Endothelial cell of umbilical vein (primary cell): ENCODE measurements around the gene CERCAM. TPM values are rescaled to one million over a fixed set of nuclear protein-coding genes. Genes with fewer than 3 reads are reported as not detected.

Experiments
- BruUV-seq: library from RNA; stranded (reverse); fragments of 400-500 nt; replicated peaks from 2 replicates; lab custom pipeline; 2021; lab: Mats Ljungman, UMichigan
- CTCF ChIA-PET: fragments of 300-600, 350-600 bp; sonication (Branson Sonifier 250); formaldehyde crosslinking; loops from one replicate; lab custom pipeline; 2021; ENCODE audit warnings: antibody characterized with exemption, inconsistent platforms; lab: Charles Lee
- POLR2A ChIA-PET: fragments of 300-600, 350-600 bp; sonication (Branson Sonifier 250); formaldehyde crosslinking; loops from one replicate; lab custom pipeline; 2021; ENCODE audit warnings: antibody characterized with exemption, inconsistent platforms; lab: Charles Lee
- DNase-seq: peaks from one replicate; pipeline ENCODE4 v3.0.0-alpha.2; 2011; ENCODE audit warnings: low read depth, low spot score
- FAIRE-seq: peaks from 2 replicates; lab custom pipeline; 2011; peaks lifted over from hg19 to GRCh38; lab: Jason Lieb, UNC
- H2AFZ ChIP-seq: 2 replicates; pipeline ENCODE4 v1.6.0; 2012; ENCODE audit warnings: low read depth, low read length, control low read depth, inconsistent platforms
- H3K27ac ChIP-seq: 2 replicates; pipeline ENCODE4 v1.5.1; 2011; ENCODE audit warnings: low read depth, mild to moderate bottlenecking, control low read depth, low read length, moderate library complexity; ENCODE audit not compliant: insufficient read depth
- H3K27me3 ChIP-seq, 2 experiments: 2 replicates each; pipeline versions ENCODE4 v1.6.0 to v1.6.1; 2011; ENCODE audit warnings: low read length in 2 of 2, mixed read lengths in 1 of 2; ENCODE audit not compliant: control insufficient read depth in 2 of 2, insufficient read depth in 2 of 2
- H3K36me3 ChIP-seq, 2 experiments: 2 replicates in 1 of 2; 3 replicates in 1 of 2; pipeline ENCODE4 v1.5.1; 2011; ENCODE audit warnings: low read length in 2 of 2, mild to moderate bottlenecking in 1 of 2, moderate library complexity in 1 of 2; ENCODE audit not compliant: control insufficient read depth in 2 of 2, insufficient read depth in 2 of 2; ENCODE audit errors: extremely low read depth in 1 of 2
- H3K4me1 ChIP-seq: 3 replicates; pipeline ENCODE4 v1.5.1; 2011; ENCODE audit warnings: mild to moderate bottlenecking, low read length; ENCODE audit not compliant: control insufficient read depth, insufficient read depth; ENCODE audit errors: extremely low read depth
- H3K4me2 ChIP-seq: 2 replicates; pipeline ENCODE4 v1.6.1; 2011; ENCODE audit warnings: low read length, control low read depth, mixed read lengths; ENCODE audit not compliant: insufficient read depth
- H3K4me3 ChIP-seq, 3 experiments: fragments of 200-600 bp in 1 of 3; sonication (generic), shearing (Covaris generic) in 1 of 3; replicated peaks in 1 of 3; 2 replicates each; pipeline ENCODE4 v1.5.1; 2011 to 2016; ENCODE audit warnings: control low read depth in 3 of 3, low read length in 3 of 3, mild to moderate bottlenecking in 2 of 3, inconsistent platforms in 1 of 3, low read depth in 1 of 3, moderate library complexity in 1 of 3; ENCODE audit not compliant: insufficient read depth in 1 of 3
- H3K79me2 ChIP-seq: 2 replicates; pipeline ENCODE4 v1.6.0; 2012; ENCODE audit warnings: low read length, inconsistent platforms; ENCODE audit not compliant: control insufficient read depth, insufficient read depth
- H3K9ac ChIP-seq: replicated peaks from 2 replicates; pipeline ENCODE3; 2011; ENCODE audit warnings: low read length, control low read depth; ENCODE audit not compliant: insufficient read depth; ENCODE audit errors: extremely low read depth
- H3K9me1 ChIP-seq: replicated peaks from 3 replicates; pipeline ENCODE4 v1.6.0; 2011; ENCODE audit warnings: mild to moderate bottlenecking, low read length; ENCODE audit not compliant: control insufficient read depth, insufficient read depth; ENCODE audit errors: extremely low read depth
- H3K9me3 ChIP-seq: replicated peaks from 2 replicates; pipeline ENCODE4 v1.5.1; 2012; ENCODE audit warnings: low read length, inconsistent platforms; ENCODE audit not compliant: control insufficient read depth, insufficient read depth
- H4K20me1 ChIP-seq: replicated peaks from 2 replicates; pipeline ENCODE3; 2011; ENCODE audit warnings: mild to moderate bottlenecking, low read length; ENCODE audit not compliant: control insufficient read depth, insufficient read depth; ENCODE audit errors: extremely low read depth
- CTCF ChIP-seq, 2 donors: IDR thresholded peaks; 1 replicate in 1 of 2; 2 replicates in 1 of 2; pipeline ENCODE4 v1.5.1; 2011; ENCODE audit warnings: low read length in 2 of 2, mild to moderate bottlenecking in 2 of 2, moderate library complexity in 2 of 2, control low read depth in 1 of 2, inconsistent platforms in 1 of 2, low read depth in 1 of 2; ENCODE audit not compliant: insufficient read depth in 1 of 2; ENCODE audit errors: extremely low read depth in 1 of 2
- EZH2 ChIP-seq: IDR thresholded peaks from 2 replicates; pipeline ENCODE4 v1.6.1; 2012; ENCODE audit warnings: borderline replicate concordance, low read depth, mild to moderate bottlenecking, moderate library complexity, low read length, inconsistent platforms; ENCODE audit not compliant: severe bottlenecking
- FOS ChIP-seq: IDR thresholded peaks from 2 replicates; pipeline ENCODE4 v1.6.1; 2011; ENCODE audit warnings: mild to moderate bottlenecking, low read length, moderate library complexity, borderline replicate concordance; ENCODE audit not compliant: insufficient read depth
- GATA2 ChIP-seq: IDR thresholded peaks from 2 replicates; pipeline ENCODE4 v1.7.0; 2011; ENCODE audit warnings: low read depth, mild to moderate bottlenecking, moderate library complexity, mixed read lengths, low read length; ENCODE audit not compliant: insufficient read length, insufficient read depth
- JUN ChIP-seq: IDR thresholded peaks from 2 replicates; pipeline ENCODE4 v1.6.1; 2011; ENCODE audit warnings: borderline replicate concordance, low read depth; ENCODE audit not compliant: insufficient read length, insufficient read depth
- POLR2A ChIP-seq: IDR thresholded peaks from 2 replicates; pipeline ENCODE4 v1.6.1; 2012; ENCODE audit warnings: low read depth, mild to moderate bottlenecking, control low read depth, low read length
- POLR2AphosphoS5 ChIP-seq: IDR thresholded peaks from 2 replicates; pipeline ENCODE4 v1.6.1; 2012; ENCODE audit warnings: low read depth, mild to moderate bottlenecking, control low read depth, low read length, moderate library complexity; ENCODE audit not compliant: insufficient read depth
- dilution Hi-C: fragments of 300-500 bp; cut with MboI; formaldehyde crosslinking; loops from one replicate; pipeline ENCODE4 v1.15.0; 2019; ENCODE audit warnings: low sequenced_read_pairs; ENCODE audit not compliant: extremely low pct_ligation_motif_present
- intact Hi-C: fragments of 100-400 bp; cut with micrococcal nuclease; formaldehyde crosslinking; loops from one replicate; pipeline ENCODE4 v1.10.0; 2022
- polyA plus RNA-seq, 4 experiments: library from polyadenylated mRNA; depleted of rRNA in 3 of 4; stranded (reverse) in 3 of 4; unstranded in 1 of 4; fragments of >200 nt; gene quantifications; 2 replicates each; pipeline versions ENCODE4 v1.2.1 to v1.2.3, GENCODE V29; 2011 to 2012; ENCODE audit warnings: missing spikeins in 1 of 4
- total RNA-seq: library from RNA; stranded (reverse); gene quantifications from 2 replicates; pipeline ENCODE4 v1.2.3, GENCODE V29; 2021
- TF ChIP-seq, protein P1 (sequence below): IDR thresholded peaks from 2 replicates; pipeline ENCODE4 v1.6.1; 2011; ENCODE audit not compliant: insufficient read depth, insufficient read length

Gene CERCAM
- total and polyA plus RNA-seq, 2 donors (not counting 3 experiments of a cell fraction or from before 2014, with no cell fraction given) = 47.9 to 77.8 TPM

DNA sequence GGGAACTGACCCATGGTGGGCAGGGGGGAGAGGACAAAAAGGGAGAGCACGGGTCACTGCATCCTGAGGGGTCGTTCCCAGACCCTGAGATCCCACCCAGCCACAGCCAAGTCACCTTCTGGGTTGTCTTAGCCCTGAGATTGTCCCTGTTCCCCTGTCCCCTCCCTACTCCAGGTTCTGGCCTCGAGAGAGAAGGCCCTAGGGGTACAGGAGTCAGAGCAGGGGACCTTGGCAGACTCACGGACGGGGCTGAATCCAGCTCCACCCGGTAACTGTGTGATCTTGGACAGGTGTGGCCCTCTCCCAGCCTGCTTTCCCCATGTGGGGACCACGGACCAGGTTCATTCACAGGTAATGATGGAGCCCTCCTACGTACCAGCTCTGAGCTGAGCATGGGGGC is 11.2 kb upstream of the CERCAM start:
- Histone ChIP-seq H2AFZ (no peak overlapping the region), H3K36me3 (no peaks in the 10 kb centered on the region), H3K9me3 (no peaks in the 10 kb centered on the region), H3K9me1 (no peaks in the 10 kb centered on the region), H4K20me1 (no peaks in the 10 kb centered on the region), H3K9ac (no peak overlapping the region), H3K27ac (no peak overlapping the region), H3K79me2 (no peaks in the 10 kb centered on the region), H3K4me3 (no peak overlapping the region), H3K4me1 (no peaks in the 10 kb centered on the region), H3K27me3 (peaks cover 2% of the 10 kb centered on the region in 2 experiments), H3K4me2 (no peak overlapping the region)
- CTCF ChIA-PET = interaction anchor here (1.1 to 7.4 kb wide), 11 partner anchors 8 to 114 kb away, joined by 3 to 108 read pairs (median 9); partner anchors contain the start of genes CERCAM and URM1
- FAIRE-seq (no peak), DNase-seq (no peak)
- intact Hi-C loops (no loop called here), dilution Hi-C loops (no loop called here)
- BruUV-seq = no TSS peak
- POLR2A ChIA-PET = no interaction called here
- TF ChIP-seq, protein P1, sequence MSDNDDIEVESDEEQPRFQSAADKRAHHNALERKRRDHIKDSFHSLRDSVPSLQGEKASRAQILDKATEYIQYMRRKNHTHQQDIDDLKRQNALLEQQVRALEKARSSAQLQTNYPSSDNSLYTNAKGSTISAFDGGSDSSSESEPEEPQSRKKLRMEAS = no peak
- TF ChIP-seq JUN = no peak
- no peak for TF ChIP-seq FOS
- no peak for TF ChIP-seq GATA2

DNA sequence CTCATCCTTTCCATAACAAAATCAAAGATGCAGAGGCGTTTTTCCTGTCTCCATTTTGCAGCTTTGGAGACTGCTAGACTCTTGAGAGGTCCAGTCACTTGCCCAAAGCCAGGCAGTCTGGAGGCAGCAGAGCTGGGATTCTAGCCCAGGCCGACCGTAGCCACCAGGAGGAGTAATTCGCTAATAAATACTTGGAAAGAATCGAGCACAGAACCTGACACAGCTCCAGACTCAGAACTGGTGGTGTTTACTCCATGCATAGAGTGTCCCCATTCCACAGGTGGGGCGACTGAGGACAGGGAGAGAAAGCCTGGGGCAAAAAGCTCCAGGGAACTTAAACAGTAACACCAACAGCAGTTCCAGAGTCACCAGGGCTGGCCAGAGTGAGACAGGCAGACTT is 10.7 kb upstream of the CERCAM start:
- intact Hi-C loops = no loop called here
- no peak overlapping the region for H3K4me3 ChIP-seq
- dilution Hi-C loops = no loop called here
- no peaks in the 10 kb centered on the region for H3K79me2 ChIP-seq
- no peak overlapping the region for H3K27ac ChIP-seq
- no peaks in the 10 kb centered on the region for H3K36me3 ChIP-seq
- peak; percentile 20 to 22 for TF ChIP-seq CTCF (IDR thresholded peaks at IDR 0.05; ENCODE audit: extremely low read depth in 1 of 2, insufficient read depth in 1 of 2, low read depth in 1 of 2, low read length in 2 of 2)
- no peak for TF ChIP-seq POLR2AphosphoS5
- no peak for TF ChIP-seq FOS
- no peak for TF ChIP-seq POLR2A
- no peak for TF ChIP-seq EZH2
- no peak for TF ChIP-seq GATA2
- no TSS peak for BruUV-seq
- H3K4me1 ChIP-seq = no peaks in the 10 kb centered on the region
- CTCF ChIA-PET = interaction anchor here (1.1 to 7.4 kb wide), 11 partner anchors 9 to 115 kb away, joined by 3 to 108 read pairs (median 9); partner anchors contain the start of genes CERCAM and URM1
- peaks cover 2% of the 10 kb centered on the region in 2 experiments for H3K27me3 ChIP-seq
- H3K4me2 ChIP-seq = no peak overlapping the region
- DNase-seq (no peak), FAIRE-seq (no peak)
- H3K9ac ChIP-seq = no peak overlapping the region
- H2AFZ ChIP-seq = no peak overlapping the region
- no peaks in the 10 kb centered on the region for H3K9me1 ChIP-seq
- POLR2A ChIA-PET = interaction anchor here (1.1 kb wide), 1 partner anchor 11 kb away, joined by 3 read pairs; the partner anchor contains the start of gene CERCAM
- H3K9me3 ChIP-seq = no peaks in the 10 kb centered on the region
- H4K20me1 ChIP-seq = no peaks in the 10 kb centered on the region
